Measurements from ENCODE around the gene GET4.

The GET4 gene

GRCh38 chr7:944744-945143 is 68.4 kb downstream of the GET4 start:
- TF ChIP-seq CTCF (conservative IDR thresholded peaks at IDR 0.05; ENCODE audit: low read length), result no peak
- no peak overlapping the region for H3K4me3 ChIP-seq (ENCODE audit: low read length)
- no peak for DNase-seq (ENCODE audit: low read depth)

- DNase-seq (ENCODE audit: low read depth), result no peak
- no peak for TF ChIP-seq CTCF (conservative IDR thresholded peaks at IDR 0.05; ENCODE audit: low read length)
- no peak overlapping the region for H3K4me3 ChIP-seq (ENCODE audit: low read length)
Observed at GRCh38 chr7:945147-945555, 68.8 kb downstream of the GET4 start.

- DNase-seq (ENCODE audit: low read depth), result no peak
- no peak overlapping the region for H3K4me3 ChIP-seq (ENCODE audit: low read length)
- no peak for TF ChIP-seq CTCF (conservative IDR thresholded peaks at IDR 0.05; ENCODE audit: low read length)
Observed at GRCh38 chr7:945556-946255, 69.4 kb downstream of the GET4 start.

Data from AG10803 (cell line).